Measurements from ENCODE around the gene DLGAP1. TPM values are rescaled to one million over a fixed set of nuclear protein-coding genes. Genes with fewer than 3 reads are reported as not detected.

The DLGAP1 gene
- total RNA-seq, 1 donor from 2014 or later, result 11.5 TPM

DNA sequence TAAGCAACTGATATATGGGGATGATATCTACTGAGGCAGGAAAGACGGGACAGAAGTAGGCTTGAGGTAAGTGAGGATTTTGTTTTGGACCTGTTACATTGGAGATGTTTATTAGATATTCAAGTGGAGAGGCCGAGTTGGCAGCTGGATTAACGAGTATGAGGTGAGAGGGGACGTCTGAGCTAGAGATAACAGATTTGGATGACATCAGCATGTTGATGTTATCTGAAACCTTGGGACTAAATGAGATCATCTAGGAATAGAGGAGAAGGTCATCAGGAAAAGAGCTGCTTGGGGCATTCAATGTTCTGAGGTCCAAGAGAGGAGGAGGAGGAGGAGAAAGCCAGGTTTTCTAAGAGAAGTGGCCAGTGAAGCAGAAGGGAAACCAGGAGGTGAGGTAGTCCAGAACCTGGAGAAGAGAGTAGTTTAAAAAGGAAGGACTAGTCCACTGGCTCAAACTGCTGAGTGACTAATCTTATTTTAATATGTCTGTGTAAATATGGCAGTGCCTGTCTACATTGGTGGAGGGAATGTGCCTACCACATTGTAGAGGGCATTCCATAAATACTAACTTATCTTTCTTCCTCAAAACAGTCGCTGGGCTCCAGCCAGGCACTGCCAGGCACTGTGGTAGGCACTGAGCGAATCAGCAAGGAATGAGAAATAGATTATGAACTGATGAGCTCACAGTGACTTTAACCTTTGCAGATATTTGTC is 488.3 kb downstream of the DLGAP1 start:
- Mint-ChIP-seq H3K27me3 (ENCODE audit: low read depth) (no peaks in the 10 kb centered on the region), H3K4me1 (no peaks in the 10 kb centered on the region), H3K27ac (ENCODE audit: unreplicated experiment) (no peak overlapping the region), H3K9me3 (peaks cover 2% of the 10 kb centered on the region), H3K4me3 (no peak overlapping the region), H3K36me3 (ENCODE audit: low read depth) (no peaks in the 10 kb centered on the region)
- DNase-seq (ENCODE audit: low read depth, low spot score), result no peak
- TF ChIP-seq, protein P1, sequence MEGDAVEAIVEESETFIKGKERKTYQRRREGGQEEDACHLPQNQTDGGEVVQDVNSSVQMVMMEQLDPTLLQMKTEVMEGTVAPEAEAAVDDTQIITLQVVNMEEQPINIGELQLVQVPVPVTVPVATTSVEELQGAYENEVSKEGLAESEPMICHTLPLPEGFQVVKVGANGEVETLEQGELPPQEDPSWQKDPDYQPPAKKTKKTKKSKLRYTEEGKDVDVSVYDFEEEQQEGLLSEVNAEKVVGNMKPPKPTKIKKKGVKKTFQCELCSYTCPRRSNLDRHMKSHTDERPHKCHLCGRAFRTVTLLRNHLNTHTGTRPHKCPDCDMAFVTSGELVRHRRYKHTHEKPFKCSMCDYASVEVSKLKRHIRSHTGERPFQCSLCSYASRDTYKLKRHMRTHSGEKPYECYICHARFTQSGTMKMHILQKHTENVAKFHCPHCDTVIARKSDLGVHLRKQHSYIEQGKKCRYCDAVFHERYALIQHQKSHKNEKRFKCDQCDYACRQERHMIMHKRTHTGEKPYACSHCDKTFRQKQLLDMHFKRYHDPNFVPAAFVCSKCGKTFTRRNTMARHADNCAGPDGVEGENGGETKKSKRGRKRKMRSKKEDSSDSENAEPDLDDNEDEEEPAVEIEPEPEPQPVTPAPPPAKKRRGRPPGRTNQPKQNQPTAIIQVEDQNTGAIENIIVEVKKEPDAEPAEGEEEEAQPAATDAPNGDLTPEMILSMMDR (conservative IDR thresholded peaks at IDR 0.05), result no peak

DNA sequence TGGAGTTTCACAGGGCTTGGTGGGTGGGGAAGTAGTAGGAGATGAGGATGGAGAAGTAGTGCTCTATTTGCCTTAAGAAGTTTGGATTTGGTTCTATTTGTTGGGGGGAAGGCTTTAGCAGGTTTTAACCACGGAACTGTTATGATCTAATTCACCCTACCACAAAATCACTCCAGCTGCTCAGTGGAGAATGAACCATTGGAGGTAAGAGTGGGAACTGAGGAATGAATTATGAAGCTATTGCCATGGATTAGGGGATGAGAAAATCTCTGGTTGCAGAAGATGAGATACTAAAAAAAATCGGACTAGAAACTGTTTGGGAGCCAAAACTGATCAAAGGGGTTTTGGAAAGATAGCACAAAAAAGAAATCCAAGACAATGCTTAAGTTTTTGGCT is 488.9 kb downstream of the DLGAP1 start:
- no peaks in the 10 kb centered on the region for H3K27me3 Mint-ChIP-seq (ENCODE audit: low read depth)
- no peak for DNase-seq (ENCODE audit: low read depth, low spot score)
- peaks cover 2% of the 10 kb centered on the region for H3K9me3 Mint-ChIP-seq
- H3K4me1 Mint-ChIP-seq, result no peaks in the 10 kb centered on the region
- H3K4me3 Mint-ChIP-seq, result no peak overlapping the region
- H3K27ac Mint-ChIP-seq (ENCODE audit: unreplicated experiment), result no peak overlapping the region
- H3K36me3 Mint-ChIP-seq (ENCODE audit: low read depth), result no peaks in the 10 kb centered on the region
- TF ChIP-seq, protein P1 (conservative IDR thresholded peaks at IDR 0.05), result no peak

DNA sequence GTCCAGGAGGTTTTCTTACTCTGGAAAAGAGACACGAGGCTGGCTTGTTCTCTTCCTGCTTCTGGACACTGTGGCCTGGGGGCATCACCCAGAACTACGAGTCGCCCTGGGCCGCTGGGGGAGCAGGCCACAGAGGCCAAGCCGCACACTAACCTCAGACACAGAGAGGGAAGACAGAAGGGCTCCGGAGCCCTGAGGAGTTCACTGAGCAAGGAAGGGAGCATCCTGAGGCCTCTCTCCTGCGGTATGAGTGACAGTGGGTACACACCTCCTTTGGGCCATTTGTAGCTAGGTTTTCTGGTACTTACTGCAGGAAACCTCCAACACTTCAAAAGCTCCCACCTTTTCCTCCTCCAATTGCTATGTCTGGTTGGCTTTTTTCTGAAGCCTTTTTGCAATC is 494.1 kb downstream of the DLGAP1 start:
- no peak overlapping the region for H3K27ac Mint-ChIP-seq (ENCODE audit: unreplicated experiment)
- peaks cover 10% of the 10 kb centered on the region for H3K4me1 Mint-ChIP-seq
- H3K9me3 Mint-ChIP-seq, result peaks cover 4% of the 10 kb centered on the region
- no peak for DNase-seq (ENCODE audit: low read depth, low spot score)
- H3K36me3 Mint-ChIP-seq (ENCODE audit: low read depth), result peaks cover under 1% of the 10 kb centered on the region
- no peaks in the 10 kb centered on the region for H3K27me3 Mint-ChIP-seq (ENCODE audit: low read depth)
- TF ChIP-seq, protein P1 (conservative IDR thresholded peaks at IDR 0.05), result no peak
- H3K4me3 Mint-ChIP-seq, result no peak overlapping the region

DNA sequence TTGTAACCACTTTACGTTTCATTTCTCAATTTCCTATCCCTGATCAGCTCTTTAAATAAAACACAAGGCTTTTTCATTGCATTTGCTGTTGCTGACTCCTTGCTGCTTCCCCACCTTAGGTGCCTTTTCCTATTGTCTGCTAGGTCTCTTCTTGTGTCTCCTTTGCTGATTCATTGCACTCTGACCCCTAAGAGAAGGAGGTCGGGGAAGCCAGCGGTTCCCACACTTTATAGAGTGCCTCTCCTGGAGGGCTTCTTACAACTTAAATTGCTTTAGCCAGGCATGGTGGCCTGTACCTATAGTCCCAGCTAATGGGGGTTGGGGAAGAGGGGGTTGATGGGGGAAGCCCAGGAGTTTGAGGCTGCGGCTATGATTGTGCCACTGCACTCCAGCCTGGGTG is 495.0 kb downstream of the DLGAP1 start:
- Mint-ChIP-seq H3K9me3 (peaks cover 6% of the 10 kb centered on the region), H3K4me1 (peaks cover 10% of the 10 kb centered on the region), H3K36me3 (ENCODE audit: low read depth) (peaks cover 3% of the 10 kb centered on the region), H3K4me3 (no peak overlapping the region), H3K27me3 (ENCODE audit: low read depth) (no peaks in the 10 kb centered on the region), H3K27ac (ENCODE audit: unreplicated experiment) (no peak overlapping the region)
- TF ChIP-seq, protein P1 (conservative IDR thresholded peaks at IDR 0.05), result no peak
- DNase-seq (ENCODE audit: low read depth, low spot score), result no peak

DNA sequence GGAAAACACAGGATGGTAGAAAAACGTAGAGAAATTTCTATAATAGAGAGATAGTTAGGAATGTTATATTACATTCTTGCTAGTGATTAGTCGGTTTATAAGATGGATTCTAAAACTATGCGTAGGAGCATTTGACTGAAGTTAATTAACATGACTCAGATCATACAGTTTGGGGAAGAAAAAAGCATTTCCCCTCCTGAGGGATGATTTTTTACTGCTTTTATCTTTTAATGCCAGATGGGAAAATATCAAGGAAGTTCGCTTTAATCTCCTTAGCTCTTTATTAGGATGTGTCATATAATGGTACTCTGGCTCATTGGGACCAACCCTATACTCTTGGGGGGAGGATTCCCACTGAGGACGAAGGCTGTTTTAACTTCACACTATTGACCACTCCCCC is 503.1 kb downstream of the DLGAP1 start:
- TF ChIP-seq, protein P1 (conservative IDR thresholded peaks at IDR 0.05), result no peak
- Mint-ChIP-seq H3K9me3 (peaks cover 8% of the 10 kb centered on the region), H3K27me3 (ENCODE audit: low read depth) (no peaks in the 10 kb centered on the region), H3K4me1 (no peaks in the 10 kb centered on the region), H3K36me3 (ENCODE audit: low read depth) (peaks cover 5% of the 10 kb centered on the region), H3K27ac (ENCODE audit: unreplicated experiment) (no peak overlapping the region), H3K4me3 (no peak overlapping the region)
- DNase-seq (ENCODE audit: low read depth, low spot score), result no peak
